BE2C (cell line): ENCODE measurements around the gene TNNC2.
"Not testable (repeated sequence)": the region's sequence is repeated elsewhere in the genome, so short reads cannot be mapped to it uniquely, and the experiment has no call there.

ENCODE experiments used
- DNase-seq: peaks from one replicate; pipeline ENCODE4 v3.0.0-alpha.2; 2020
- H3K27me3 ChIP-seq: fragments of 250-450 bp; sonication (Bioruptor Pico); 2 replicates; pipeline ENCODE4 v1.5.1; 2020; ENCODE audit warnings: mild to moderate bottlenecking
- H3K36me3 ChIP-seq: fragments of 250-450 bp; sonication (Bioruptor Pico); 2 replicates; pipeline ENCODE4 v1.5.1; 2020; ENCODE audit warnings: mild to moderate bottlenecking
- H3K4me1 ChIP-seq: fragments of 250-450 bp; sonication (Bioruptor Pico); 2 replicates; pipeline ENCODE4 v1.5.1; 2020
- H3K4me3 ChIP-seq: 2 replicates; pipeline ENCODE4 v1.5.1; 2011; ENCODE audit warnings: low read depth, low read length
- H3K9me3 ChIP-seq: fragments of 250-450 bp; sonication (Bioruptor Pico); 2 replicates; pipeline ENCODE4 v1.5.1; 2020
- TF ChIP-seq, protein P1 (sequence below): IDR thresholded peaks from 2 replicates; pipeline ENCODE4 v1.5.1; 2012; ENCODE audit warnings: mild to moderate bottlenecking, low read depth, low read length

The TNNC2 gene

DNA sequence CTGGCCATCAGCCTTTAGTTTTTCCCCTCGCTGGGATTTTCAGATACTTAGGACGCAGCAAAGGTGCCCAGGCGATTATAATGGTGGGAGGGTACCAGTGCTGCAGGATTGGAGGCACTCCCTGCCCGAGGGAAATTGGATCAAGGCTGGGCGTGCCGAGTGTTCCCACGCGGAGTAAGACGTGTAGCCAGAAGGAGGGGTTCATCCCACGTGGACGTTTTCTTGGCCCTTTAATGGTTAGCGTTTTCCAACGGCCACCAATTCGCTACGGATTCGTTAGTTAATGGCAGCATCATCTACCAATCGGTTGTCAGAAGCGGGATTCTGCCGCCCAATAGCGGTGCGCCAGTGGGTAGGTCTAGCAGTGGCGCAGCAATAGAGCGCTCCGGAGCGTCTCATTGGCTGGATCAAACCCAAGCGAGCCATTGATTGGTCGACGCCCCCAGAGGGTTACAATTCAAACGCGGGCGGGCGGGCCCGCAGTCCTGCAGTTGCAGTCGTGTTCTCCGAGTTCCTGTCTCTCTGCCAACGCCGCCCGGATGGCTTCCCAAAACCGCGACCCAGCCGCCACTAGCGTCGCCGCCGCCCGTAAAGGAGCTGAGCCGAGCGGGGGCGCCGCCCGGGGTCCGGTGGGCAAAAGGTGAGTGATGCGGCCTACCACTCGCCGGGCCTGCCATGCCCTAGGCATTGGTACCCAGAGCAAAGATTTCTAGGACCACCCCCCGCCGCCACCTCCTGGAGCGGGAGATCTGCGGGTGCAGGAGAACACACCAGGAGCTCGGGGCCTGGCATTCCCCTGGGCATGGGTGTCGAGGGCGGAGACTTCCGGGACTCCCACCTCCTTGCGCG is 14.7 kb downstream of the TNNC2 start, which contains the start of gene UBE2C:
Gene UBE2C, plus strand, starts transcription at position 488 of the 849 bp plus-strand sequence. Its CDS starts 52 bp downstream, at position 540.
- H3K36me3 ChIP-seq, result peaks cover 51% of the 10 kb centered on the region
- TF ChIP-seq, protein P1, sequence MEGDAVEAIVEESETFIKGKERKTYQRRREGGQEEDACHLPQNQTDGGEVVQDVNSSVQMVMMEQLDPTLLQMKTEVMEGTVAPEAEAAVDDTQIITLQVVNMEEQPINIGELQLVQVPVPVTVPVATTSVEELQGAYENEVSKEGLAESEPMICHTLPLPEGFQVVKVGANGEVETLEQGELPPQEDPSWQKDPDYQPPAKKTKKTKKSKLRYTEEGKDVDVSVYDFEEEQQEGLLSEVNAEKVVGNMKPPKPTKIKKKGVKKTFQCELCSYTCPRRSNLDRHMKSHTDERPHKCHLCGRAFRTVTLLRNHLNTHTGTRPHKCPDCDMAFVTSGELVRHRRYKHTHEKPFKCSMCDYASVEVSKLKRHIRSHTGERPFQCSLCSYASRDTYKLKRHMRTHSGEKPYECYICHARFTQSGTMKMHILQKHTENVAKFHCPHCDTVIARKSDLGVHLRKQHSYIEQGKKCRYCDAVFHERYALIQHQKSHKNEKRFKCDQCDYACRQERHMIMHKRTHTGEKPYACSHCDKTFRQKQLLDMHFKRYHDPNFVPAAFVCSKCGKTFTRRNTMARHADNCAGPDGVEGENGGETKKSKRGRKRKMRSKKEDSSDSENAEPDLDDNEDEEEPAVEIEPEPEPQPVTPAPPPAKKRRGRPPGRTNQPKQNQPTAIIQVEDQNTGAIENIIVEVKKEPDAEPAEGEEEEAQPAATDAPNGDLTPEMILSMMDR, result no peak

GRCh38 chr20:45810191-45810970 is 16.7 kb downstream of the TNNC2 start:
- Histone ChIP-seq H3K36me3 (peaks cover 43% of the 10 kb centered on the region), H3K4me3 (no peak overlapping the region), H3K4me1 (no peaks in the 10 kb centered on the region), H3K27me3 (no peaks in the 10 kb centered on the region), H3K9me3 (no peaks in the 10 kb centered on the region)
- TF ChIP-seq, protein P1, result no peak
- no peak for DNase-seq

More for the DNA sequence above, 14.7 kb downstream of the TNNC2 start, which contains the start of gene UBE2C:
- H3K4me3 ChIP-seq, result peak within 1 kb of the TSS; percentile 92
- H3K27me3 ChIP-seq, result no peaks in the 10 kb centered on the region
- no peaks in the 10 kb centered on the region for H3K9me3 ChIP-seq
- DNase-seq, result peak; percentile 98
- no peaks in the 10 kb centered on the region for H3K4me1 ChIP-seq

- no peaks in the 10 kb centered on the region for H3K9me3 ChIP-seq
- peaks cover 51% of the 10 kb centered on the region for H3K36me3 ChIP-seq
- TF ChIP-seq, protein P1, result no peak
- no peak overlapping the region for H3K4me3 ChIP-seq
- no peaks in the 10 kb centered on the region for H3K27me3 ChIP-seq
- DNase-seq, result no peak
- H3K4me1 ChIP-seq, result no peaks in the 10 kb centered on the region
Measured at GRCh38 chr20:45801851-45802250, 25.3 kb downstream of the TNNC2 start.

GRCh38 chr20:45798935-45799642 is 28.0 kb downstream of the TNNC2 start:
- no peak overlapping the region for H3K4me3 ChIP-seq
- TF ChIP-seq, protein P1, result peak; percentile 89
- peak; percentile 74 for DNase-seq
- H3K9me3 ChIP-seq, result no peaks in the 10 kb centered on the region
- no peaks in the 10 kb centered on the region for H3K4me1 ChIP-seq
- H3K27me3 ChIP-seq, result no peaks in the 10 kb centered on the region
- peaks cover 45% of the 10 kb centered on the region for H3K36me3 ChIP-seq

GRCh38 chr20:45797955-45798354 is 29.2 kb downstream of the TNNC2 start:
- H3K27me3 ChIP-seq, H3K4me3 ChIP-seq, DNase-seq, H3K9me3 ChIP-seq, H3K4me1 ChIP-seq: not testable (repeated sequence)
- peaks cover 39% of the 10 kb centered on the region for H3K36me3 ChIP-seq

DNA sequence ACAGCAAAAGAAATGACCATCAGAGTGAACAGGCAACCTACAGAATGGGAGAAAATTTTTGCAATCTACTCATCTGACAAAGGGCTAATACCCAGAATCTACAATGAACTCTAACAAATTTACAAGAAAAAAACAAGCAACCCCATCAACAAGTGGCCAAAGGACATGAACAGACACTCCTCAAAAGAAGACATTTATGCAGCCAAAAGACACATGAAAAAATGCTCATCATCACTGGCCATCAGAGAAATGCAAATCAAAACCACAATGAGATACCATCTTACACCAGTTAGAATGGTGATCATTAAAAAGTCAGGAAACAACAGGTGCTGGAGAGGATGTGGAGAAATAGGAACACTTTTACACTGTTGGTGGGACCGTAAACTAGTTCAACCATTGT is 29.6 kb downstream of the TNNC2 start:
- peaks cover 34% of the 10 kb centered on the region for H3K36me3 ChIP-seq
- H3K4me3 ChIP-seq, DNase-seq, H3K9me3 ChIP-seq, H3K4me1 ChIP-seq, H3K27me3 ChIP-seq: not testable (repeated sequence)
